NCI-H2196 (cell line): Measurements from ENCODE around the gene ZNF140.
A peak's percentile ranks its signal among the peaks of the same experiment; 100 is the strongest.

Experiments used
- DNase-seq: peaks from one replicate; lab custom pipeline; 2025; ENCODE audit not compliant: unreplicated experiment; lab: John Stamatoyannopoulos, UW

Gene ZNF140

GRCh38 chr12:133080368-133081158 is at the start of gene ZNF140:
TSS of gene ZNF140 (plus strand) at chr12:133080923. CDS start at chr12:133081321, 398 bp downstream.
- peak; percentile 97 for DNase-seq

GRCh38 chr12:133037207-133038005 is 43.3 kb upstream of the ZNF140 start, which contains the start of gene ZNF84:
TSS of gene ZNF84 (plus strand) at chr12:133037509. CDS start at chr12:133041468, 3,959 bp downstream.
- peak; percentile 99 for DNase-seq

GRCh38 chr12:133038118-133038709 is 42.5 kb upstream of the ZNF140 start:
- no peak for DNase-seq

- no peak for DNase-seq
Observed at GRCh38 chr12:133046698-133047097, 34.0 kb upstream of the ZNF140 start.

GRCh38 chr12:133057446-133057845 is 23.3 kb upstream of the ZNF140 start:
- no peak for DNase-seq

- no peak for DNase-seq
Observed at GRCh38 chr12:133058203-133059113, 22.3 kb upstream of the ZNF140 start.

- no peak for DNase-seq
Observed at GRCh38 chr12:133061954-133062353, 18.8 kb upstream of the ZNF140 start.

GRCh38 chr12:133063556-133063955 is 17.2 kb upstream of the ZNF140 start:
- DNase-seq, result no peak

- DNase-seq, result no peak
Observed at GRCh38 chr12:133073836-133074235, 6.9 kb upstream of the ZNF140 start.

- DNase-seq, result peak; percentile 98
Observed at GRCh38 chr12:133080026-133080367, 726 bp upstream of the ZNF140 start.

- no peak for DNase-seq
Observed at GRCh38 chr12:133081159-133081780, 547 bp downstream of the ZNF140 start.

- DNase-seq, result no peak
Observed at GRCh38 chr12:133083345-133083744, 2.6 kb downstream of the ZNF140 start.

- no peak for DNase-seq
Observed at GRCh38 chr12:133105620-133106019, 24.9 kb downstream of the ZNF140 start.

- DNase-seq, result no peak
Observed at GRCh38 chr12:133106253-133106652, 25.5 kb downstream of the ZNF140 start.

GRCh38 chr12:133107121-133107520 is 26.4 kb downstream of the ZNF140 start:
- DNase-seq, result no peak

- DNase-seq, result no peak
Observed at GRCh38 chr12:133108150-133108549, 27.4 kb downstream of the ZNF140 start.

- DNase-seq, result no peak
Observed at GRCh38 chr12:133120385-133121191, 39.9 kb downstream of the ZNF140 start.

- no peak for DNase-seq
Observed at GRCh38 chr12:133124674-133125073, 44.0 kb downstream of the ZNF140 start.

- no peak for DNase-seq
Observed at GRCh38 chr12:133129368-133130037, 48.8 kb downstream of the ZNF140 start.
